GM18508 (cell line): ENCODE data around the gene PARP12.

Experiments
- ATAC-seq: cut with Tn5 transposase; IDR thresholded peaks from one replicate; pipeline ENCODE4 v1.9.1; 2021; ENCODE audit warnings: moderate number of reproducible peaks; ENCODE audit not compliant: insufficient read depth, unreplicated experiment

The PARP12 gene

GRCh38 chr7:140060788-140061606 lies 1.8 kb downstream of the PARP12 start:
- no peak for ATAC-seq

- ATAC-seq = no peak
These were observed 2.5 kb downstream of the PARP12 start for GRCh38 chr7:140060243-140060630.

- no peak for ATAC-seq
These were observed 3.2 kb downstream of the PARP12 start for GRCh38 chr7:140059273-140060242.

GRCh38 chr7:140058517-140058916 lies 4.2 kb downstream of the PARP12 start:
- no peak for ATAC-seq

GRCh38 chr7:140057143-140057535 lies 5.6 kb downstream of the PARP12 start:
- ATAC-seq = no peak

GRCh38 chr7:140056431-140057142 lies 6.2 kb downstream of the PARP12 start:
- ATAC-seq = no peak

- no peak for ATAC-seq
These were observed 6.9 kb downstream of the PARP12 start for GRCh38 chr7:140055833-140056232.

GRCh38 chr7:140054751-140055150 lies 8.0 kb downstream of the PARP12 start:
- ATAC-seq = no peak

- ATAC-seq = no peak
These were observed 8.8 kb downstream of the PARP12 start for GRCh38 chr7:140053812-140054539.

- ATAC-seq = no peak
These were observed 10.9 kb downstream of the PARP12 start for GRCh38 chr7:140051820-140052219.

- no peak for ATAC-seq
These were observed 12.7 kb downstream of the PARP12 start for GRCh38 chr7:140050100-140050499.

- ATAC-seq = no peak
These were observed 13.3 kb downstream of the PARP12 start for GRCh38 chr7:140049339-140050024.

- no peak for ATAC-seq
These were observed 13.8 kb downstream of the PARP12 start for GRCh38 chr7:140048989-140049338.

GRCh38 chr7:140048138-140048537 lies 14.6 kb downstream of the PARP12 start:
- ATAC-seq = no peak

GRCh38 chr7:140047197-140047596 lies 15.6 kb downstream of the PARP12 start:
- ATAC-seq = no peak

GRCh38 chr7:140045697-140046096 lies 17.1 kb downstream of the PARP12 start:
- no peak for ATAC-seq

GRCh38 chr7:140044251-140044650 lies 18.5 kb downstream of the PARP12 start:
- ATAC-seq = no peak

- no peak for ATAC-seq
These were observed 20.4 kb downstream of the PARP12 start for GRCh38 chr7:140042386-140042670.

GRCh38 chr7:140041659-140042385 lies 20.9 kb downstream of the PARP12 start:
- ATAC-seq = no peak
